B cell (primary cell): ENCODE measurements around the gene VPS13D. TPM values are rescaled to one million over a fixed set of nuclear protein-coding genes. Genes with fewer than 3 reads are reported as not detected.
A peak's percentile ranks its signal among the peaks of the same experiment; 100 is the strongest.

Experiments
- ATAC-seq: fragments of 200-7000 bp; cut with Tn5 transposase; one replicate; pipeline ENCODE4 v1.10.0; 2021; ENCODE audit warnings: low read depth, mild to moderate bottlenecking, moderate number of reproducible peaks, moderate library complexity
- CTCF ChIA-PET: fragments of 350-600 bp; sonication (Branson Sonifier 250); formaldehyde crosslinking; loops from one replicate; lab custom pipeline; 2021; ENCODE audit warnings: antibody characterized with exemption, inconsistent platforms; lab: Charles Lee
- POLR2A ChIA-PET: fragments of 350-600 bp; sonication (Branson Sonifier 250); formaldehyde crosslinking; loops from one replicate; lab custom pipeline; 2021; ENCODE audit warnings: antibody characterized with exemption; lab: Charles Lee
- DNase-seq: peaks from one replicate; pipeline ENCODE4 v3.0.0; 2013
- H2AFZ ChIP-seq: 2 replicates; pipeline ENCODE4 v1.6.1; 2012; ENCODE audit warnings: mild to moderate bottlenecking, low read depth, low read length; ENCODE audit not compliant: insufficient read depth, poor library complexity, severe bottlenecking
- H3K27ac ChIP-seq, 2 donors: 1 replicate in 1 of 2; 2 replicates in 1 of 2; pipeline ENCODE4 v1.5.1; 2012 to 2013; ENCODE audit warnings: low read length in 2 of 2, mild to moderate bottlenecking in 2 of 2, moderate library complexity in 1 of 2
- H3K27me3 ChIP-seq, 4 experiments: fragments of 200-600 bp in 1 of 4; sonication (generic) in 1 of 4; replicated peaks in 1 of 4; 1 replicate in 2 of 4; 2 replicates in 2 of 4; pipeline versions ENCODE4 v1.6.1 to v1.7.0; 2013 to 2016; ENCODE audit warnings: low read length in 3 of 4, mild to moderate bottlenecking in 2 of 4, mixed read lengths in 1 of 4, moderate library complexity in 1 of 4; ENCODE audit not compliant: insufficient read depth in 4 of 4, control insufficient read depth in 3 of 4; ENCODE audit errors: control extremely low read depth in 1 of 4
- H3K36me3 ChIP-seq, 2 experiments: replicated peaks in 1 of 2; 1 replicate in 1 of 2; 2 replicates in 1 of 2; pipeline versions ENCODE4 v1.6.1 to v1.7.1; 2013; ENCODE audit warnings: low read length in 1 of 2; ENCODE audit not compliant: insufficient read depth in 2 of 2, control insufficient read depth in 1 of 2; ENCODE audit errors: control extremely low read depth in 1 of 2, extremely low read depth in 1 of 2
- H3K4me1 ChIP-seq, 2 donors: fragments of 200-600 bp in 1 of 2; sonication (generic) in 1 of 2; 1 replicate in 1 of 2; 2 replicates in 1 of 2; pipeline versions ENCODE4 v1.5.1 to v1.6.1; 2013 to 2017; ENCODE audit warnings: low read length in 2 of 2; ENCODE audit not compliant: control insufficient read depth in 2 of 2, insufficient read depth in 2 of 2
- H3K4me2 ChIP-seq: replicated peaks from 2 replicates; pipeline ENCODE3; 2012; ENCODE audit warnings: mild to moderate bottlenecking, low read depth, low read length; ENCODE audit not compliant: poor library complexity, severe bottlenecking
- H3K4me3 ChIP-seq, 5 experiments: fragments of 200-600 bp in 1 of 5; sonication (generic) in 1 of 5; 1 replicate in 3 of 5; 2 replicates in 2 of 5; pipeline versions ENCODE4 v1.5.1 to v1.7.0; 2011 to 2016; ENCODE audit warnings: low read length in 4 of 5, mild to moderate bottlenecking in 4 of 5, low read depth in 2 of 5, control low read depth in 1 of 5, moderate library complexity in 1 of 5; ENCODE audit not compliant: insufficient read depth in 1 of 5; ENCODE audit errors: control extremely low read depth in 1 of 5, extremely low read depth in 1 of 5
- H3K79me2 ChIP-seq: fragments of 200-600 bp; sonication (generic); one replicate; pipeline ENCODE4 v1.6.0; 2016; ENCODE audit warnings: low read length; ENCODE audit not compliant: control insufficient read depth, insufficient read depth
- H3K9ac ChIP-seq: fragments of 200-600 bp; sonication (generic); 2 replicates; pipeline ENCODE4 v1.6.1; 2017; ENCODE audit warnings: mild to moderate bottlenecking, low read length, moderate library complexity
- H3K9me3 ChIP-seq, 3 donors: one replicate each; pipeline versions ENCODE4 v1.6.1 to v1.7.1; 2013; ENCODE audit warnings: low read length in 2 of 3; ENCODE audit not compliant: control insufficient read depth in 2 of 3, insufficient read depth in 1 of 3; ENCODE audit errors: control extremely low read depth in 1 of 3
- H4K20me1 ChIP-seq: 2 replicates; pipeline ENCODE4 v1.6.0; 2012; ENCODE audit warnings: mild to moderate bottlenecking, low read length; ENCODE audit not compliant: insufficient read depth, control insufficient read depth, poor library complexity, severe bottlenecking
- H3K27ac Mint-ChIP-seq: one replicate; pipeline ENCODE4 v1.8.0; 2021; ENCODE audit warnings: mixed read lengths
- H3K27me3 Mint-ChIP-seq: one replicate; pipeline ENCODE4 v1.8.0; 2021; ENCODE audit warnings: mixed read lengths
- H3K4me1 Mint-ChIP-seq: one replicate; pipeline ENCODE4 v1.8.0; 2021; ENCODE audit warnings: mixed read lengths
- H3K4me3 Mint-ChIP-seq: one replicate; pipeline ENCODE4 v1.8.0; 2021; ENCODE audit warnings: mixed read lengths
- H3K9me3 Mint-ChIP-seq: one replicate; pipeline ENCODE4 v1.8.0; 2022; ENCODE audit warnings: mixed read lengths; ENCODE audit not compliant: insufficient read depth
- EZH2 ChIP-seq: IDR thresholded peaks from 2 replicates; pipeline ENCODE4 v1.6.1; 2012; ENCODE audit warnings: borderline replicate concordance, low read depth, mild to moderate bottlenecking, moderate library complexity, low read length; ENCODE audit not compliant: insufficient read depth, poor library complexity, severe bottlenecking
- WGBS: methylation state at CpG from one replicate; pipeline ENCODE4 v1.1.5; 2013; ENCODE audit warnings: missing lambda C conversion rate; ENCODE audit not compliant: insufficient coverage; 5-methylcytosine and 5-hydroxymethylcytosine counted together
- intact Hi-C: fragments of 100-400 bp; cut with micrococcal nuclease; formaldehyde crosslinking; loops from one replicate; pipeline ENCODE4 v1.10.0; 2022
- polyA plus RNA-seq: library from polyadenylated mRNA; depleted of rRNA; stranded (reverse); fragments of >200 nt; gene quantifications from 2 replicates; pipeline ENCODE4 v1.2.3, GENCODE V29; 2012
- total RNA-seq, 2 donors: library from RNA; stranded (reverse); fragments of 120-200 nt in 1 of 2; gene quantifications; 1 replicate in 1 of 2; 2 replicates in 1 of 2; pipeline versions ENCODE4 v1.2.3 to v1.2.4, GENCODE V29; 2013 to 2022
- TF ChIP-seq, protein P1 (sequence below): fragments of 200-600 bp; IDR thresholded peaks from one replicate; pipeline ENCODE4 v1.8.0; 2022; ENCODE audit warnings: antibody characterized with exemption, mild to moderate bottlenecking

The VPS13D gene
- total and polyA plus RNA-seq, 2 donors (not counting 1 experiment from before 2014, with no cell fraction given), result 29.9 to 104 TPM

DNA sequence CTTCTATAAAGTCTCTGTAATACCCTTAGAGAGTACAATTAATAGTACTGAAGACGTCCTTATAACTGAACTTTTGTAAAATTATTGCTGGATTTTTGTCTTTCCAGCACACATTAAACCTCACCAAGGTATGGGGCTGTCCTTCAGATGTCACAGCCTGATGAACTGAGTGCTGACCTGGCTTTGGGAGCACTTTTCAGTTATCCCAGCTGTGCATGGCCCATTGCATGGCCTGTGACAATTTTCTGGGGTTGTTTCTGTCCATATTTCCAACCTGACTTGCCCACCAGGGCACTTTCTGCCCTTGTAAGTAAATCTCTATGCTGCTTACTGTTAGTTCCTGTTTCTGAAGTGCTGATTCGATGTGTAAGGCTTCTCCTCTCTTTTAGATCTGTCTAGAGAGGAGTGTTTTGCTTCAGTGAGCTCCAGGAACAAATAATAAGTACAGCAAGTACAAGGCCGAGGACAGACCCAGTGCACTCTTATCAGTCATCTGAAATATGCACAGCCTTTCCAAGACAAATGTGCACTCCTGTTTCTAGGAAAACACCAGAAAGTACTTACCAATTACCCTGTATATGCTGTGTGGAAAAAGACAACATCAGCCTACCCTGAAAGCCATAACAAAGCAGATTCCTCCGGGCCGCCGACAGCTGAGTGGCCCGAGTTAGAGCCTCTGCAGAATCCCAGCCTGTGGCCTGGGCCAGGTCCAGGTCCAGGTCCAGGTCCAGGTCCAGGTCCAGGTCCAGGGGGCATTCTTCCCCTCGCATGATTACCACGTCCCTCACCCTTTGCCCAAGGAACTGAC lies 266.5 kb downstream of the VPS13D start:
- Mint-ChIP-seq H3K4me1 (peaks cover 15% of the 10 kb centered on the region), H3K27me3 (no peaks in the 10 kb centered on the region), H3K4me3 (peak overlapping the region; percentile 5), H3K27ac (peak overlapping the region; percentile 74), H3K9me3 (no peaks in the 10 kb centered on the region)
- Histone ChIP-seq H3K79me2 (no peaks in the 10 kb centered on the region), H3K9me3 (no peaks in the 10 kb centered on the region), H3K27ac (peak overlapping the region in 1 of 2 donors; percentile 37), H3K36me3 (peaks cover 6 to 14% of the 10 kb centered on the region in 2 experiments), H3K9ac (no peak overlapping the region), H3K4me3 (no peak overlapping the region), H4K20me1 (no peaks in the 10 kb centered on the region), H3K27me3 (no peaks in the 10 kb centered on the region), H3K4me2 (peak overlapping the region; percentile 37), H2AFZ (no peak overlapping the region), H3K4me1 (peaks cover 13 to 16% of the 10 kb centered on the region in 2 donors)
- ChIA-PET POLR2A (interaction anchor here (0.6 kb wide), 1 partner anchor 832 kb away, joined by 3 read pairs; the partner anchor contains the start of gene FBXO6), CTCF (no interaction called here)
- intact Hi-C loops, result no loop called here
- WGBS, result 82% methylated on average over 5 of the region's 9 CpGs
- ATAC-seq (peak; percentile 78), DNase-seq (peak; percentile 49)
- no peak for TF ChIP-seq EZH2
- TF ChIP-seq, protein P1, sequence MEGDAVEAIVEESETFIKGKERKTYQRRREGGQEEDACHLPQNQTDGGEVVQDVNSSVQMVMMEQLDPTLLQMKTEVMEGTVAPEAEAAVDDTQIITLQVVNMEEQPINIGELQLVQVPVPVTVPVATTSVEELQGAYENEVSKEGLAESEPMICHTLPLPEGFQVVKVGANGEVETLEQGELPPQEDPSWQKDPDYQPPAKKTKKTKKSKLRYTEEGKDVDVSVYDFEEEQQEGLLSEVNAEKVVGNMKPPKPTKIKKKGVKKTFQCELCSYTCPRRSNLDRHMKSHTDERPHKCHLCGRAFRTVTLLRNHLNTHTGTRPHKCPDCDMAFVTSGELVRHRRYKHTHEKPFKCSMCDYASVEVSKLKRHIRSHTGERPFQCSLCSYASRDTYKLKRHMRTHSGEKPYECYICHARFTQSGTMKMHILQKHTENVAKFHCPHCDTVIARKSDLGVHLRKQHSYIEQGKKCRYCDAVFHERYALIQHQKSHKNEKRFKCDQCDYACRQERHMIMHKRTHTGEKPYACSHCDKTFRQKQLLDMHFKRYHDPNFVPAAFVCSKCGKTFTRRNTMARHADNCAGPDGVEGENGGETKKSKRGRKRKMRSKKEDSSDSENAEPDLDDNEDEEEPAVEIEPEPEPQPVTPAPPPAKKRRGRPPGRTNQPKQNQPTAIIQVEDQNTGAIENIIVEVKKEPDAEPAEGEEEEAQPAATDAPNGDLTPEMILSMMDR, result no peak
